Astrocyte (in vitro differentiated cells and primary cell): ENCODE results near the gene ACVR2B.

Experiments
- CTCF ChIP-seq: IDR thresholded peaks from 2 replicates; pipeline ENCODE4 v1.5.1; 2011; ENCODE audit warnings: low read depth, mild to moderate bottlenecking, inconsistent platforms, low read length, moderate library complexity; ENCODE audit not compliant: insufficient read depth
- EZH2 ChIP-seq: IDR thresholded peaks from 2 replicates; pipeline ENCODE4 v1.6.1; 2012; ENCODE audit warnings: mild to moderate bottlenecking, low read length, inconsistent platforms; ENCODE audit not compliant: insufficient read depth

DNA sequence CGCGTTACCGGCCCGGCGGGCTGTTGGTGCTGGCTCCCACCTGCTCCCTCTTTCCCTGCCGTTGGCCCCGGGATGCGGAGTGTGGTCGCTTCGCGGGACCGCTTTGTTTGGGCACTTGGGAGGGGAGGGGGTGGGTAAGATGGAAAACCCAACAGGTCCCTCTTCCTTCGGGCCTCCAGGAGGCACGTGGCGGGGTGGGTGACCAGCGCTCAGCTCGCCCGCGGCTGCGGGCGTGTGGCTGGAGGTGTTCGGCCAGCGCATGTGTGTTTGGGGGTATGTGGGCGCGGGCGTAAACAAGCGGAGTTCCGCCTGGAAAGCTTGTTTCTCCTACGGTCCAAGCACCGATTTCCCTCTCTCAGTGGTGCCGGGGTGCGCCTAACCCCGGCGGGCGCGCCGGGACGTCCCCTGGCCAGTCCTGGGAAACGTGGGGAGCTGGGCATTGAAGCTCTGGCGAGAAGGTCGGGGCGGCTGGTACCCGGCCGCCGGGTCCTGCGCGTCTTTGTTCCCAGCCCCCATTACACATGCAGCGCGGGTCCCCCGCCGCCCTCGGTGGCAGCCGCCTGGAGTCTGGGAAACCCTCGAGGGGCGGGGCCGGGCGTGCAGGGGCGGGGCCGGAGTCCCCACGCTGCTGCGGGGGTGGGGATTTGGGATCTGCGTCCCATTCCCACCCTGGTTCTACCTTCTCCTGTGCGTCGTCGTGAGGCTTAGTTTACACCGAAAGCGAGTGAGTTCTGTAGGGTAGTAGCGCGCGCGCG lies 1.4 kb downstream of the ACVR2B start:
- TF ChIP-seq EZH2: no peak
- TF ChIP-seq CTCF: no peak
